GM21737 (cell line): Measurements from ENCODE around the gene LRRC61.
"Not testable (repeated sequence)": the region's sequence is repeated elsewhere in the genome, so short reads cannot be mapped to it uniquely, and the experiment has no call there.

ENCODE experiments used
- ATAC-seq: cut with Tn5 transposase; IDR thresholded peaks from one replicate; pipeline ENCODE4 v1.9.1; 2021; ENCODE audit warnings: mild to moderate bottlenecking, moderate library complexity; ENCODE audit not compliant: unreplicated experiment

Gene LRRC61, protein sequence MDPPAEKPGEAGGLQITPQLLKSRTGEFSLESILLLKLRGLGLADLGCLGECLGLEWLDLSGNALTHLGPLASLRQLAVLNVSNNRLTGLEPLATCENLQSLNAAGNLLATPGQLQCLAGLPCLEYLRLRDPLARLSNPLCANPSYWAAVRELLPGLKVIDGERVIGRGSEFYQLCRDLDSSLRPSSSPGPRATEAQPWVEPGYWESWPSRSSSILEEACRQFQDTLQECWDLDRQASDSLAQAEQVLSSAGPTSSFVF

DNA sequence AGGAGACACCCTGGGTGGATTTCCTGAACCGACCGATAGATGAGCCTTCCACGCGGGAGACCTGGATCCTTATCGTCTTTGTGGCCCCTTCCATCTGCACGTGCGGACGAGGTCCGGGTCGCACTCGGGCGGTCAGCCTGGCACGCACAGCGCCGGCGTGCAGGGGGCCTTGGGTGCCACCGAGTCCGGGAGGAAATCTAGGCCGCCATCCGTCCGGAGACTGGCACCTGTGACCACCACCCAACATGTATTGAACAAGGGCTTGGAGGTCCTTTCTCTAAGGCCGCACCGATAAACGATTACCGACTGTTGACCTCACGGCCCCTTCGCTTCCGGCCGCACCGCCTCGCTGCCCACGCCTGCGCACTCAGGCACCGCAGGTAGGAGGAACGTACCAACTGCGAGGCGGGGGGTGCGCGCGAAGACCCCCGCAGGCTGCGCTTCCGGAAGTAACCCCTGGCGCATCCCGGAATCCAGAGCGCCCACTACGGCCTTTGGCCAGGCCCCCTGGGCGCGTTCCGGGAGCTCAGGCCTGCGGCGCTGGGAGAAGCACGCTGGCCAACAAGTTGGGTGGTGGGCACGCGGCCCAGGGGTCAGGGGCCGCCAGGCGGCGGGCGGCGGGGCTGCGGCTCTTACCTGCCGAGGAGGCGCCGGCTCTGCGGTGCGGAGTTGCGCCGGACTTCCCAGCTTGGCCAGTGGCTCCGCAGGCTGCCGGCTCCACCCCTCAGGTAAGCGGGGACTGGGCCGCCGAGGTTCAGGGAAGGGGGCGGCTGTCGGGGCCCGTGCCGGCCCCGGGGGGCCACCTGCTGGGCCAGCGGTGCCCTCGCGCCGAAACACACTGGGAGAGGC, at the start of gene LRRC61, which contains the start of gene ACTR3C:
Gene LRRC61, plus strand, starts transcription at position 523 of the 849 bp plus-strand sequence. CDS start 13,507 bp downstream, outside the sequence.
Gene ACTR3C, minus strand, starts transcription at position 713 of the 849 bp plus-strand sequence. CDS start 28,249 bp downstream, outside the sequence.
- peak; percentile 65 for ATAC-seq

DNA sequence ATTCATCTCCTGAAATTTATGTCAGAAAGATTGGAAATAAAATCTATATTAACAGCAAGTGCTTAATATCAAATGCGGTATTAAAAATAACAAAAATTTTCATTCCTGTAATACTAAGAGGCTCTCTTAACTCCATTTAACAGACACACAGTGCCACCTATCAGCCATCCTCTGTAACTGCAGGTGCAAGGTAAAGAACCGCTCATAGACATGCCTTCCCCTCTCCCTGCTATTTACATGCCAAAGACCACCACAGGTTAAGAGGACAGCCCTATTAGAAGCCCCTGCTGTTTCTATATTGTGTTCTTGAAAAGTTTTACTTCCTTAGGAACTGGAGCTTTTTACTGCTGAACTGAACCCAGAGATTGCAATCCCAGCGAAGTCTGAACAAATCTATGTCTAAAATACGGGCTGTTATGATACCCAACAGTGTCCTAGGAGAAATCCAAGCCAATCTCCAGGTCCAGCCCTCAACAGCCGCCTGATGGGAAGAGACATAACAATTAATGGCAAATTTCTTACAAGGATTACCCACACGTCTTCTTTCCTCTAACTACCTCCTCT, 46.9 kb upstream of the LRRC61 start:
- not testable (repeated sequence) for ATAC-seq

DNA sequence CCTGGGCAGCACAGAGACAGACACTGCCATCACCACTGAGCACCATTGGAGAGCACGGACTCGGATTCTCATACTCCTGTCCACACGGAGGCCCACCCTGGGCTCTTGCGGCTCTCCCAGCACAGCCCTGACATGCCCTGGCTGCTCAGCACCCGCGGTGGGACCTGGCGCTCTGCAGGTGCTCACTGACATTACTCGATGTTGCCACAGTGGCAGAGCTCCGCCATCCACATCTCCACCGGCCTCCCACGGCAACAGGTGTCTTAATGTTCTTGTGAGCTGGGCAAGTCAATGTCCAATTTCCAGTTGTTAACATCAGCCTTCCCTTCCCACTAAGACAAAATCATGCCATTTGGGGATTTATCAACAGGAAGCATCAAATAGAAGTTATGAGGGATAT, 44.8 kb upstream of the LRRC61 start:
- ATAC-seq: not testable (repeated sequence)

DNA sequence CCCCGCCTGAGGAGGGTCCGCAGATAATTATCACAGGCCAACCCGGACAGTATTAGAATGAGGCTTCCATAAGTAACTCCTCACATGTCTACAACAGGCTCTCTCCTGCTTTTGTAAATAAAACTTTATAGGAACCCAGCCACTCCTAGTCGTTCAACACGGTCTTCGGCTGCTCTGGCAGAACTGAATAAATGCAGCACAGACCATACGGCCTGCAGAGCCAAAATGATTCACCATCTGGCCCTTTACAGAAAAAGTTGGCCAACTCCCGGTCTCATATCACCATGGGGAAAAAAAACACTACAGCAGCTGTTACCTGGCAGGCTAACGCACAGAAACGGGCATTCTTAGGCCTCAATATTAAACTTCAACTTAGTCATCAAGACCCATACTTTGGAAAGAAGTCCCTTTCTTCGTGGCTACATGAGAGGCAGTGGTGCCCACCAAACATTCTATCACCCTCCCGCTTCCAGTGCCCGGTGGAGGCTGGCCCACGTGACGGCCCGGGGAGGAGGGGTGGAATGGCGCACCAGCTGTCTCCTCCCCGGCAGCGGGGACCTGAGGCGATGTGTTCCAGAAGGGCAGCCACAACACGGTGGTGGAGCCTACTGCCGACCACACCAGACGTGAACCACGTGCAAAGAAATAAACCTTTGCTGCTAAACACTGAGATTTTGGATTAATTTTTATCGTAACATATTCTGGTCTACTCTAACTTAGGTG, 41.3 kb upstream of the LRRC61 start:
- ATAC-seq: not testable (repeated sequence)

DNA sequence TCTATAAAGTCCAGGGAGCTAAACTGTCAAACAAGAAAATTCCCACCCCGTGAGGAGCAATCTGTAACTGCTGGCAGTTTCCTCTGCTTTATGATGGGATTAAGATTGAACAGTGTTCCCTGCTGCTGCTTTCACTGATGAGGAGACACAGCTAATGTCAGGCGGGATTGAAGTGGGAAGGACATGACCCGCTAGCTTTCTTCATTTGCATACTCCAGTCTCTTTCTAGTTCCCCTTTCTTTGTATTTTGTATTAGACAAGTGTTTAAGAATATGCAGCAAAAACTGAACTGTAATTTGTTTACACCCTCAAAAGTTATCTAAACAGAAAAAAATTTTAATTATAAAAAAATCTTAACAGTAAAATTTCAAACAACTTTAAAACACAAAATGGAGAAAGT, 40.0 kb upstream of the LRRC61 start:
- ATAC-seq: not testable (repeated sequence)

DNA sequence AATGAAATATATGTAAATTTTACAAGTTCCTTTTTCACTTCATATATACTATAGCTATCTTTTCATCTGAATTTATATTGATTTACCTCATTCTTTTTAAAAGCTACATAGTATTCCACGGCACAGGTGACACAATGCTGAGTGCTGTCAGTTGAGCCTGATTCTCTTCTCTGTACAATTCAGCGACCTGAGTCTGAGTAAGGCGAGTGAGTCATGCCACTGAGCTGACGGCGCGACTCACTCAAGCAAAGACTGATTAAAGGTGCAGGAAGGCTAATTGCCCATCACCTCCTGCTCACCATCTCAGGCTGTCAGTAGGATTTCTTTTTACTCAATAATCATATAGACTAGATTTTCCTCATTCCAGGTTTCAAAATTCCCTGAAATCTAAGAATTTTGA, 39.5 kb upstream of the LRRC61 start:
- ATAC-seq: not testable (repeated sequence)

DNA sequence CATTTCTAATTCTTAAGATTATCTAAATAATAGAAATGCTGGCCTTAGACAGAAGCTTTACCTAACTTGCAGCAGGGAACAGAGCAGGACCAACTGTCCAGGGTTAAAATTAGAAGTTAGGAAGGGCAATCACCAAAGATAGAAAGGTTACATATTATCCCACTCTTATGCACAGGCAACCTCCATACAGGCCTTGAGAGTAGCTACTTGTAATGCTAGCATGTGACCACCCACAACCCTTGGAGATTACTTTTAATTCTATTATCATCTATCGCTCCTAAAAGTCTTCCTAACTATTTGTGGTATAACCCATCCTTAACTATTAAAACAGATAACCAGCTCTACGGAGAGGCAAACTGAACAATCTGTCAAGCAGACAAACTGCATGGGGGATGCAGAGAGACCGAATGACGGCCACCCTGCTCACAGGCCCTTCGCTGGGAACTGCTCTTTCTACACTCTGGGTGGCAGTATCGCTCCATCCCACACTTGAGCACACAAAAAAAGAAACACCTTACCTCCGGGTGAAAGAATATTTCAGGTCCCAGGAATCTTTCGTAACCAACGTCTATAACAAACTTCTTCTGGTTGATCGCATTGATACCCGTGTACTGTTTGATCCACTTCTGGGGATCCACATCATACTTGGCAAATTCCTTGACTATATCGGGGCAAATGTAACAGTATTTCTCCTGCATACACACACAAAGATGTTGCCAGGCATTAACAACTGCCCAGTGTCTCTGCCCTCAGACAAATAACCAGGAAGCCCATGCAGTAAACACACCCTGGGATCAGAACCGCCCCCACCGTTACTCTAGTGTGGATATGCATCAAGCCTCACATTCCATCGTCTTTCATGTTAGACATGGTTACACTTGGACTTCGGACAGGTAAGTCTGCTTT, 37.1 kb upstream of the LRRC61 start:
- not testable (repeated sequence) for ATAC-seq

DNA sequence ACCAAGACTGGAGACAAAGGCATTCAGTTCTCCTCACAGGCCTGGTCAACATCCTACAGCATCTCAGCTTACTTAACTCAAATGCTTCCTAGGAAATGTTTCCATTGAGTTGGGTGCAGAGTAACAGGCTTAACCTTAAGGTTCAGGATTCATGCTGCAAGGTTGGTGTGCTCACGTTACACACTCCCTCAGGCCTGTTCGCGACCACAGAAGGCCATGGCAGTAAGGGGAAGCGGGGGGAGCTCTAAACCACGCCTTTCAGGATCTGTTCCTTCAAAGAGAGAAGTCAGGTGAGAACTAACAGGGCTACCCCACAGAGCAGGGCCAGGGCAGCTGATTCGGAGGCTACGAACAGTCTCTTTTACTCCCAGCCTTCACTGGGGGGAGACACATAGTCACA, 35.3 kb upstream of the LRRC61 start:
- ATAC-seq: not testable (repeated sequence)

DNA sequence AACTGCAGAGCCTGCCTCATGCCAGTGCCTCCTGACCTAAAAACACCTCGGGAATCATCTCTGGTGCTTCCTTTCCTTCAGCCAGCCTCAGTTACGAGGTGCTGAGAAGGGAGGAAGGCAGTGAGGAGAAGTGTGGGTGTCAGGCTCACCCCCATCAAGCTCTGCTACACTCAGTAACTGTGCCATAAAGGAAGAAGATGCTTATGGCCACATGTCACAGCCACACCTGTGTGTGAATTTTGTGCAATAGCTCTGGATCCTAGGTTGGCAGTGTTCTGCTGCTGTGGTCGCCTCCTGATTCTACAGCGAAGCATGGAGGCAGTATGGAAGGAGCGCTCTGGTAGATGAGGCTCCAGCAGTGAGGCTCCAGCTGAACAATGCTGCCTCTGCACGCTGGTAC, 34.3 kb upstream of the LRRC61 start:
- ATAC-seq: not testable (repeated sequence)

DNA sequence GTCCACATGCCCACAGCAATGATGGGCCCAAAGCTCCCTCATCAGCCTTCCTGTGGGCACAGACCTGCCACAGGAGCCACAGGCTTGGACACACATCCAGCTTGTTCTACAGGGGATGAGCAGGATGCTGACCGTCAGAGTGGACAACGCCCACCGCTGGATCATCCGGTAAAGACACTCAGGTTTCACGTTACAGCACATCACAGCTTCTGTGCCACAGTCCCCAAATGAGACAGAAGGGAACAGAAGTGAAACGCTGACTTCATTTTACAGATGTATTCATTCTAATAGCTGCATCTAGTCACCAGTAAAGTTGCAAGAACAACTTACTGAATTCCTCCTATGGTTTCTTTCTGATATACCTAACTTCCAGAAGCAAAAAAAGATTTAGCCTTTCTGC, 32.8 kb upstream of the LRRC61 start:
- not testable (repeated sequence) for ATAC-seq

DNA sequence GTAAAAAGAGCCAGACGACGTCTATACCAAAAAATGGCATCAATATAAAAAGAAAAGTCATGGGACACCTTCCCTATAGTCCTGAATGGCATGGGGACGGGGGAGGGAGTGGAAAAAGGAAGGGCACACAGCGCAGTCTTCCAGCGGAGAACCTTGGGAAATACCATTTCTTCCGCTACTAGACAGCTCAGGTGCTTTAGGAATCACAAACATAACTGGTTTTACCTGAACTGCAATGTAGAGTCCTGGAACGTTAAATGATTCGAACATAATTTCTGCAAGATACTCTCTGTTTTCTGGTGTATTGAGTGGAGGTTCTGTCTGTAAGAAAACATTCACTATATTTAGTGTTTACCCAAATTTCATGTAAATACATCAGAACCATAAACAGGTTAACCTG, 28.1 kb upstream of the LRRC61 start:
- not testable (repeated sequence) for ATAC-seq

DNA sequence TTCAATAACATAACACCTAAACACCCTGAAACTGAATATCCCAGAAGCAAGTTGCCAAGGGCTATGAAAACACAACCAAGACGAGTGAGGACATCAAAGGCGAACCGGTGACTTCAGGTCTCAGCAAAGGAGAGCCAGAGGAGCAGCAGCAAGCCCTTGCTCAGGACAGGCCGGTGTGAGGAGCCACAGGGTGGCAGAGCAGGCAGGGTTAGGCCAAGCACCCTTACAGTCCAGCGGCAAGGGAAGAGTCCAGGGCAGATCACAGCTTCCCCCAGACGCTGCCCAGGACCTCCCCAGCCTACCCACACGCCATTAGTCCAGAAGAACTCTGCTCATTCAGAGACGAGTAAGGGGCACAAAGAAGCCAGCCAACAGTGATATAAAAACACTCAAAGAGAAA, 27.5 kb upstream of the LRRC61 start:
- ATAC-seq: not testable (repeated sequence)

DNA sequence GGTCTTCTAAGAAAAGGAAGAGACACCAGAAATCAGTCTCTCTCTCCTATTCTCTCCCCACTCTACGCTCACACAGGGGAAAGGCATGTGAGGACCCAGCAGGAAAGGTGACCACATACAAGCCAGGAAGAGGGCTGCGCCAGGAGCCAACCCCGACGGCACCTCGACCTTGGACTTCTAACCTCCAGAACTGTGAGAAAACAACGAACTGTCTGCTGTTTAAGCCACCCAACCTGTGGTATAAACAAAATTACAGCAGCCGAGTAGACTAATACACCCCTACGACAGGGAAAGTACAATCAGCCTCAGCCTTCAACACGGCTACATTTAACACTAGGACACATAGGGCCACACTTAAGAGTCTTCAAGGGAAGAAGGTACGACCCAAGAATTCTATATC, 26.4 kb upstream of the LRRC61 start:
- ATAC-seq: not testable (repeated sequence)

DNA sequence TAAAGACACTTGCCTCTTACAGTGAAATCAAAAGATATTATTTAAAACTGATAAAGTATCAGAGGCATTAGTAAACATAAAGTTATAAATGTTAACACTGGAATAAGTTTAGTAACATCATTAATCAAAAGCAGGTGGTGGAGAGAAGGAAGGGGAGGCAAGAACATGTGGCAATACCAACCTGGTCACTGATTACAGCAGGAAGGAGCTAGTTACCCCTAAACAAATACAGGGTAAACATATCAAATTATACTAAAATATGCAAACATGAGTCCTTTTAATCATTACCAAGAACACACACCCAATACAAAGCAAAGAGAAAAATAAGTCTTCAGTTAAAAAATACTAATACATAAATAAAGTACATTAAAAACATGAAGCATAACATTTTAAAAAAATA, 25.2 kb upstream of the LRRC61 start:
- not testable (repeated sequence) for ATAC-seq

DNA sequence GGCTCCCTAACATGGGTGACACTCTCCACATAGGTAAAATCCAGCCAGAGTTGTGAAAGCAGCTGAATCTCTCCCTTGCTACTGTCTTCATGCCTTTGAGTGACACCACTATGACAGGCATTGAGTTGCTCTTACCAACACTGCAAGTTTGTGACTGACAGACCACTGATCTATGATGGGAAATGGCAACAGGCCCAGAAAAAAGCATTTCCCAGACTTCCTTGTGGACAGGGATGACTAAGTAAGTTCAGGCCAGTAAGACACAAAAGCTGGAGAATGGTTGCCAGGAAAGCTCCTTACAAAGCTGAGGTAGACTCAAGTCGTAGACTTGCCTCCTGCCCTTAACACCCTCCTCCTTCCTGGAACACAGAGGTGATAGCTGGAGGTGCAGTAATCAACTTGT, 20.2 kb upstream of the LRRC61 start:
- ATAC-seq: not testable (repeated sequence)

DNA sequence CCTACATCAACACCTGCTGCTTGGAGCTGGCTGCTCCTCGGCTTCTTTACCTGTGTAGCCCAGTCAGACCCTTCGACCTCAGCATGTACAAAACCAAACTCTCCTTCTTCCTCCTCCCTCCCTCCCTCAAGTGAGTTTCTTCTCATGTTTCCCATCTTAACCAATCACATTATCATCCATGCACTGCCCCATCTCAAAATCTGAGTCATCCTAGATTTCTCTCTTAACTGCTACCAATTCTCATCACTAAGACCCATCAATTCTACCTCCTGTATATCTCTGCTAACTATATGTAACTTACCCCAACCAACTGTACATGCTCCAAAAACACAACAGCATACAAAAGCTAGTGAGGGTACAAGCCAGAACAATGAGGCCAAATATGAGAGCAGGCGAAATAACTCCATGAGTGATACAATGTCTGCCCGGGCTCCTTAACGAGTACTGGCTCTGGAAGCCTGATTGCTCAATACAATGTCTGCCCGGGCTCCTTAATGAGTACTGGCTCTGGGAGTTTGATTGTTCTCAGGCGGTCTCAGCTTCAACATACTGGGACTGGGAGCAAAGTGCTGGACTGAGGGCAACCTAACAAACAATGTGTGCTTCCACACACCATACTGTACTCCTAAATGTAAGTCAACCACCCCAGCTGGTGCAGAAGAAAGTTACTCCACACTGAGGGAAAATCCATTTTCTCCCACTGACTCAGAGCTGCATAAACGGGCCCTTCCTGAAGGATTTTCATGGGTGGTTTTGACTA, 18.5 kb upstream of the LRRC61 start:
- not testable (repeated sequence) for ATAC-seq

DNA sequence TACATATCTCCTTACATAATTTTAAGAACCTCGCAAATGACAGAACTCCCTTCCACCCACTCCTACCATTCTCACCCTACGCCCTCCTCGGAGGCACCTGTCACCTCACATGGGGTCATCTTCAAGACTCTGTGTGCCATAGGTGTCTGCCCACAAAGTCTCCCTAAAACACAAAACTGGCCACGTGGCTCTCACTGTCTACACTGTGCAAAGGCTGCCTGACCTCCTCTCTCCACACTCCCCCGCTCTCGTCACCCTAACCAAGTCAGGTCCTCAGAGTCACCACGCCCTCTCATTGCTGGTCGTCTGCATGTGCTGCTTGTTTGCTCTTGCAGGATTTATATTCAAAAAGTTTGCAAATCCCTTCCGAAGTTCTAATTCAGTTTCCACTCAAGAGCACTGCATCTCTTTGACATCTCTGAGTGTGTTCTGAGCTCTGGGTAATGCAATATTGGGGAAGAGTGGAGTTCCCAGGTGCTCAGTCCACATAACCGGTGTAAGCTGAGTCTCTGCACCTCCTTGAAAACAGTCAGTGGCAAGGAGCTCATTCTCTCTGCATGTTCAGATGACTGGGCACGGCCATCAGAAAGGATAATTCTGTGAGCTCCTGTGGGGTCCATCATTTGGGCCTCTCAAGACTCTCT, 17.8 kb upstream of the LRRC61 start:
- ATAC-seq: not testable (repeated sequence)

DNA sequence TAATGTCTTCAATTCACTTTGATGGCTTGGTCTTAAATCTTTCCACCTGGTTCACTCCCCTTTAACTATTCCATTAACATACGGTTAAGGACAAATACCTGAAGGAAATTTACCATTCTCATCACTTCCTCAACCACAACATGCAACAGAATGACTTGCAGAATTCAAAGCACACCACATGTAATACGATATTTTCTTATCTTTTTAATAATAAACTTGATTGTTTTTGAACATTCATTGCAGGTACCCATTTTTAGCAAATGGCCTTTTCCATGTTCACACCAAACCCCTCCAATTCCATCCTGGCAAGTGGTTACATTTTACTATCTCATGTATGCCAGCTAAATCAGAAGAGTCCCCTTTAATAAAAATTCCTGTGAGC, 17.3 kb upstream of the LRRC61 start:
- ATAC-seq: not testable (repeated sequence)

DNA sequence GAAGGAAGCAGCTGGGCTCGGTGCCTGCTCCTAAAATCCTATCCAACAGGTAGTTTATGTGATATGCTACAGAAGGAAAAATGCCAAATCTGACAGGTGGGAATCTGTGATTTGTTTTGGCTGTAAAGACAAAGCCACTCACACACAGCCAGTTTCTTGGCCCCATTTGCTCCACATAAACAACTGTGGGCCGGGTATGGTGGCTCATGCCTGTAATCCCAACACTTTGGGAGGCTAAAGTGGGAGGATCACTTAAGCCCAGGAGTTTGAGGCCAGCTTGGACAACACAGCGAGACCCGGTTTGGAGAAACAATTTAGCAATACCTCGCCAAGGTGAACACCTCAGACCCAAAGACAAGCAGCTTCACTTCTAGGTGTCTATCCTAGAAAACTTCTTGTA, 16.8 kb upstream of the LRRC61 start:
- not testable (repeated sequence) for ATAC-seq
